Pulmonary artery endothelial cell (primary cell): ENCODE measurements around the gene EYA2. TPM values are rescaled to one million over a fixed set of nuclear protein-coding genes. Genes with fewer than 3 reads are reported as not detected.
"Not testable (repeated sequence)": the region's sequence is repeated elsewhere in the genome, so short reads cannot be mapped to it uniquely, and the experiment has no call there.

ENCODE experiments used
- DNase-seq: peaks from one replicate; pipeline ENCODE4 v3.0.0-alpha.2; 2011; ENCODE audit warnings: low read depth, low spot score
- total RNA-seq: library from RNA; depleted of rRNA; stranded (reverse); fragments of >200 nt; gene quantifications from 2 replicates; pipeline ENCODE4 v1.2.3, GENCODE V29; 2014

EYA2 gene, protein sequence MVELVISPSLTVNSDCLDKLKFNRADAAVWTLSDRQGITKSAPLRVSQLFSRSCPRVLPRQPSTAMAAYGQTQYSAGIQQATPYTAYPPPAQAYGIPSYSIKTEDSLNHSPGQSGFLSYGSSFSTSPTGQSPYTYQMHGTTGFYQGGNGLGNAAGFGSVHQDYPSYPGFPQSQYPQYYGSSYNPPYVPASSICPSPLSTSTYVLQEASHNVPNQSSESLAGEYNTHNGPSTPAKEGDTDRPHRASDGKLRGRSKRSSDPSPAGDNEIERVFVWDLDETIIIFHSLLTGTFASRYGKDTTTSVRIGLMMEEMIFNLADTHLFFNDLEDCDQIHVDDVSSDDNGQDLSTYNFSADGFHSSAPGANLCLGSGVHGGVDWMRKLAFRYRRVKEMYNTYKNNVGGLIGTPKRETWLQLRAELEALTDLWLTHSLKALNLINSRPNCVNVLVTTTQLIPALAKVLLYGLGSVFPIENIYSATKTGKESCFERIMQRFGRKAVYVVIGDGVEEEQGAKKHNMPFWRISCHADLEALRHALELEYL
- not detected in 2 replicates for total RNA-seq

- no peak for DNase-seq
Observed at GRCh38 chr20:46894579-46894958, at the start of gene EYA2. Gene EYA2, plus strand, starts transcription at chr20:46894843. Its CDS starts 95,168 bp downstream, at chr20:46990011.

DNA sequence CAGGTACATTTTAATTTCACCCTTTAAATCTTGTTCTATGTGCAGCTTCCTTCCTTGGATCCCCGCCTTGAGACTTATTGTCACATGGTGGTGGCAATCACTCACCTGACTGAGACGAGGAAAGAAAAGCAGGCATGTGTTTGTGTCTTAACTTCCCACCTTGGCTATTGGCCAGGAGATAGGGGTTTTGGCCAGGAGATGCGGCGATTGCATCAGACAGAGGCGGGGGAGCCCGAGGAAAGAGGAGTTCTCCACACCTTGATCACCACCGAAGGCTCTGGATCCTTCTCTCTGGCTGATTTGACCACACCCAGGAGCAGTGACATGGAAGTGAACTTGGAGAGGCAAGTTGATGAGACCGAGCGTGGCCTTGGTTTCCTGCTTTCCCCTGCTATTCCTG, 49.7 kb upstream of the EYA2 start:
- DNase-seq = no peak

DNA sequence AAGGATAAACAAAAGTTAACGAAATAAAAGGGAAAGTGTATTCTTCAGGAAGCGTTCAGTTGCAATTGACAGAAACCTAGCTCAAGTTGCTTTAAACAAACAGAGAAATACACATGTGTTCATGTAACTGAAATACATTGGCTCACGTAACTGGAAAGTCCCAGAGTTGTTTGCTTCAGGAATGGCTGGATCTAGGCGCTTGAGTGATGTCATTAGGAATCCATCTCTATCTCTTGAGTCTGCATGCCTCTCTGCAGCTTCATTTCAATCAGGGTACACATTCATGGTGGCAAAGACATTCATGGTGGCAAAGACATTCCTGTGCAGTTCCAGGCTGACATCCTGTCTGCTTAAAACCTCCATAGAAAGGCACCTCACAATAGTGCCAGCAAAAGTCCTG, 45.4 kb upstream of the EYA2 start:
- DNase-seq = no peak

- DNase-seq = no peak
Observed at GRCh38 chr20:46849751-46850150, 44.9 kb upstream of the EYA2 start.

- no peak for DNase-seq
Observed at GRCh38 chr20:46850416-46850815, 44.2 kb upstream of the EYA2 start.

GRCh38 chr20:46850896-46851295, 43.7 kb upstream of the EYA2 start:
- DNase-seq = no peak

DNA sequence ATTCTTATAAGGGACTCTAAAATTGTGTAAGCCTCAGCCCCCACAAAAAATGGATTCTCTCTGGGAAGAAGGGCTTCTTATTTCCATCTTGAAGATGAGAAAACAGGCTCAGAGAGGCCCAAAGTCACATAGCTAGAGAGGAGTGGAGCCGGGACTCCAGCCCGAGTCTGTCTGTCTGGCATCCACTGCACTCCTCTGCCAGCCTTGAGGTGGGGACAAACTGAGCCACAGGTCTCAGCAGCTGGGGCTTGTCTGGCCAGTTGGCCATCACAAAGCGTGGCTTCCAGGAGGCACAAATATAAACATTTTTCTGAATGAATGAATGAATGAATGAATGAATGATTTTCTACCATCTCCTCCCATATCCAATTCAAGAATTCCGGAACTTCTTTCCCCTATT, 42.9 kb upstream of the EYA2 start:
- DNase-seq = no peak

- no peak for DNase-seq
Observed at GRCh38 chr20:46852313-46852712, 42.3 kb upstream of the EYA2 start.

GRCh38 chr20:46853926-46854325, 40.7 kb upstream of the EYA2 start:
- DNase-seq = no peak

DNA sequence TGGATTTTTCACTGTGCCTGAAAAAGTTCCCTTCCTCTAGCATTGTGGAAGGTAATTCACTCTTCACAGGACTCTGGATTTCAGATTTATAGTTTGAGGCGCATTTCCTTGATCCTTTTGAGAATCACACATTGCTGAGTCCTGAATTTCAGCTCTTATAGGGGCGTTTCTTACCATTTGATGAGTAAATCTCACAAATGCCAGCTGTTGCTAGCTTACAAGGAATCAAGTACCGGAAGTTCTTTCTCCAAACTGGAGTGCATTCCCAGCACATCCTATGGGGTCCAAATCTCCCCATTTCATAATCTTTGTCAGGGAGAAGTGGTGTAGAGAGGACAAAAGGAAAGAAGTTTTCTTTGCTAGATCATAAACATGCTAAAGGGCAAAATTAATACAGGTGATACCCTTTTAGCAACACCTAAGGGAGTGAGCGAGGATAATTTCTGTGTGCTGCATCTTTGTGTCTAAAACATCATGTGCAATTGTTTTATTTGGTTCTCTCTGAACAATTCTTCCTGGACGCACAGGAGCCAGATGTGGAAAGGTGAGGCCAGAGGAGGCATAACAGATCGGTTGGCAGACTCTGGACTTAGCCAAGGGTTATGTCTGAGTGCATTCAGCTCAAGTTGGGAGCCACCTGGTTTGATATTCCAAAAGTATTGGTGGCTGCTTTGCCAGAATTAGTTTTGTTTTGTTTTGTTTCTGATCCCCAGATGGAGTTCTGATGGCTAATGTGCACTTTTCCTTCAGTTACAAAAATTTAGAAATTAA, 37.4 kb upstream of the EYA2 start:
- no peak for DNase-seq

DNA sequence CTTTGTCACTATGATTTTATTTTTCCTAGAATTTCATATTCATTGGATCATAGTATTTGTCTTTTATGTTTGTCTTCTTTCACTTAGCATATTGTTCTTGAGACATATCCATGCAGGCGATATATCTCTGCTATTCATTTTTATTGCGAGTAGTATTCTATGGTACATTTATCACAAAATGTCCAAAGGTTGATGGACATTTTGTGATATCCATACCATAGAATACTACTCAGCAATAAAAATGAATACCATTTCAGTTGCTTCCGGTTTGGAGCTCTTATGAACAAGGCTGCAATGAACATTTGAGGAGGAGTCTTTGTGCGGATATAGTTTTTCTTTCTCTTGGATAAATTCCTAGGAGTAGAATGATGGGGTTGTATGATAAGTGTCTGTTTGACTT, 28.8 kb upstream of the EYA2 start:
- DNase-seq = no peak

GRCh38 chr20:46870041-46870440, 24.6 kb upstream of the EYA2 start:
- no peak for DNase-seq

- no peak for DNase-seq
Observed at GRCh38 chr20:46872328-46873211, 22.1 kb upstream of the EYA2 start.

DNA sequence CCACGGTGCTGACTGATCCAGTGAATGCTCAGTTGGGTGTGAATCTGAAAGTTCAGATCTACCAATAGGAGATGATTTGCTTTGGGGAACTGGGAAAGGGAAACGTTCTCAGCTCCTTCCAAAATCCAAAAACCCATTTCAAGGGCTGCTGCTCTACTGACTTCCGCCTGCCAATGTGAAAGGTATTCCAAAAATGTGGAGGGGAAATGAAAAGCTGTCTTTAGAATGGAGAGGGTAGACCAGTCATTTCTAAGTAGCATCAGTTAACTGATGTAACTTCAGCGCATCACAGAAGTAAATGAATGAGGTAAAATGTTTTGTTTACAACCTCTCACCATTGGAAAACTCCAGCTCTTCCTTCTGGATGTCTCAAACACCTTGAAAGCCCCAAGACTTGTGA, 19.6 kb upstream of the EYA2 start:
- DNase-seq = no peak

DNA sequence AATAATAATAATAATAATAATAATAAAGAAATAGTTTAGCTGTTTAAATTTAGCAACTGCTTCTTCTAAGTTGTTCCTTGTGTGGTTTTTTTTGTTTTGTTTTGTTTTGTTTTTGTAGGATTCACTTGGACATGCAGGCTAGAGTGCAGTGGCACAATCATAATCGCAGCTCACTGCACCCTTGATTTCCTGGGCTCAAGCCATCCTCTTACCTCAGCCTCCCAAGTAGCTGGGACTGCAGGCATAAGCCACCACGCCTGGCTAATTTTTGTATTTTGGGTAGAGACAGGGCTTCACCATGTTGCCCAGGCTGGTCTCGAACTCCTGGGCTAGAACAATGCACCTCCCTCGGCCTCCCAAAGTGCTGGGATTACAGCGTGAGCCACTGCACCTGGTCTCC, 15.3 kb upstream of the EYA2 start:
- no peak for DNase-seq

GRCh38 chr20:46879963-46880362, 14.7 kb upstream of the EYA2 start:
- DNase-seq = not testable (repeated sequence)

- no peak for DNase-seq
Observed at GRCh38 chr20:46883892-46884291, 10.8 kb upstream of the EYA2 start.

GRCh38 chr20:46890682-46891081, 4.0 kb upstream of the EYA2 start:
- no peak for DNase-seq

- DNase-seq = no peak
Observed at GRCh38 chr20:46893051-46893450, 1.6 kb upstream of the EYA2 start.

DNA sequence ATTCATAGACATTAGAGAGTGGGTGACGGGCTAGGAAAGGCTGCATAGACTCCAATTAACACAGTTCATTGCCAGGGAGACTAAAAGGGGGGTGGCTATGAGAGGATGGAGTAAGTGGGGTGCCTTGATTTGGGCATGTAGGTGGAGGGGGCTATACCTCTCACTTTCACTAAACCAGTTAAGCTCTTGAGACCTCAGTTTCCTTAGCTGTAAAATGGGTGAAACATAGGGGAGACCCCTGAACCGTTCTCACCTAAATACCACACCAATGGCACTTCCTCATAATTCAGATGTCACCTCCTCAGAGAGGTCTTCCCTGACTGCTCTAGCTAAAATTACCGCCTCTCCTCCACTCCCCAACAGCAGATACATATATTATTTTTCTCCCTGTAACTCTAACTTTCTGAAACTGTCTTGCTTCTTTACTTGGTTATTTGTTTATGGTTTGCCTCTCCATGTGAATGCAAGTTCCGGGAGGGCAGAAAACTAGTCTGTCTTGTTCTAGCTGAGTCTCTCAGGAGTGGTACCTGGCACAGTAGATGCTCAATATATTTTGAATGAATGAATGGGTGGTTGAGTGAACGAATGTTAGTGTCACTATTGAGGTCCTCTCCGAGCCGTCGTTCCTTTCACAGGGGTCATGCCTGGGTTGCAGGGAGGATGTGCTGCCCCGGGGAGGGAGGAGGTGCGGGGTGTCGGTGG, 615 bp upstream of the EYA2 start:
- DNase-seq = no peak
